RWPE2 (cell line): ENCODE results near the gene PSTPIP1.
A peak's percentile ranks its signal among the peaks of the same experiment; 100 is the strongest.

Experiments used
- ATAC-seq: fragments of 200-7000 bp; cut with Tn5 transposase; 3 replicates; pipeline ENCODE4 v1.9.1; 2021; ENCODE audit warnings: low read depth
- DNase-seq: peaks from one replicate; pipeline ENCODE4 v3.0.0-alpha.2; 2020; ENCODE audit warnings: low spot score
- H3K27ac ChIP-seq: fragments of 450-650 bp; 2 replicates; pipeline ENCODE4 v1.5.1; 2017; ENCODE audit warnings: mild to moderate bottlenecking; ENCODE audit not compliant: poor library complexity, severe bottlenecking
- H3K27me3 ChIP-seq: fragments of 250-450 bp; sonication (Bioruptor Pico); 2 replicates; pipeline ENCODE4 v1.5.1; 2021; ENCODE audit warnings: mild to moderate bottlenecking, moderate library complexity; ENCODE audit not compliant: insufficient read depth, poor library complexity, severe bottlenecking
- H3K36me3 ChIP-seq: fragments of 250-450 bp; sonication (Bioruptor Pico); 2 replicates; pipeline ENCODE4 v1.5.1; 2020; ENCODE audit warnings: low read depth, mild to moderate bottlenecking, moderate library complexity
- H3K4me1 ChIP-seq: fragments of 250-450 bp; sonication (Bioruptor Pico); 2 replicates; pipeline ENCODE4 v1.5.1; 2021; ENCODE audit warnings: mild to moderate bottlenecking, moderate library complexity; ENCODE audit not compliant: insufficient read depth, poor library complexity, severe bottlenecking
- H3K4me3 ChIP-seq: fragments of 250-450 bp; sonication (Bioruptor Pico); 2 replicates; pipeline ENCODE4 v1.5.1; 2021; ENCODE audit warnings: mild to moderate bottlenecking, moderate library complexity; ENCODE audit not compliant: severe bottlenecking
- H3K9me3 ChIP-seq: fragments of 250-450 bp; sonication (Bioruptor Pico); 2 replicates; pipeline ENCODE4 v1.5.1; 2021; ENCODE audit warnings: mild to moderate bottlenecking, moderate library complexity; ENCODE audit not compliant: severe bottlenecking
- CTCF ChIP-seq: fragments of 450-650 bp; IDR thresholded peaks from one replicate; pipeline ENCODE4 v1.5.1; 2017; ENCODE audit warnings: mild to moderate bottlenecking, moderate library complexity; ENCODE audit not compliant: poor library complexity, severe bottlenecking

Gene PSTPIP1

DNA sequence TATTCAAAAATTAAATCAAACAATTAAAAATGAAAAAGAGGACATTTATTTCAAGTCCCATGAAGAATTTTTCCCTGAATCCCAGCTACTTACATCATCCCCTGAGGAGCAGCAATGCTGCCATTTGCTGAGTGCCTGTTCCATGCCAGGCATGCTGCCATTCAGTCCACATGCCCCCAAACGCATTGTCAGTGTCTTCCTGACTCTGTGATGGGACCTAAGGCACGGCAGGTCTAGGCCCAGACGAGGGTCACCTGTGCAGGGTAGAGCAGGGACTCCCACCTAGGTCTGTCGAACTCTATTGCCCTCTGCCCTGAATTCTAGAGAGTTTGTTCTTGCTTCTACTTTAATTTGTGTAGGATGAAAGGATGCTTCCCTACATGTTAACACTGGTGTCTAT is 7.0 kb downstream of the PSTPIP1 start:
- ATAC-seq, result no peak
- Histone ChIP-seq H3K27ac (no peak overlapping the region), H3K9me3 (peaks cover 2% of the 10 kb centered on the region), H3K27me3 (no peaks in the 10 kb centered on the region), H3K36me3 (no peaks in the 10 kb centered on the region), H3K4me3 (no peak overlapping the region), H3K4me1 (no peaks in the 10 kb centered on the region)
- no peak for TF ChIP-seq CTCF
- DNase-seq, result peak; percentile 30

DNA sequence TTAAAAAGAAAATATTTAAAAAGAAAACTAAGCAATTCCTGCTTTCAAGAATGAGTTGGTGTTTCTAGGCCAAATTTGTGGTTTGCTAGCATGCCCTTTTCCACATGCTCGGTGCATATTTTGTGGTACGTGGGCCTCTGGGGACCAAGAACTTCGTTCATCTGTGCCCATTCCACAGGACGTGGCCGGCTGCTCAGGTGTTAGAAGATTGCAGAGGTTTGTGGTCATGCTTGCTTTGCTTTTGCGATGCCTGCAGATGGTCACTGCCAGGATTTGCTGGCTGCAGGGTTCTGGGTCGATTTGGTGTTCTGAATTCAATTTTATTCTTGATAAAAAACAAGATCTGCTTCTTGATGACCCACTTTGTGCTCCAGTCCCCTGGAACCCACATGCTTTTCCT is 7.5 kb downstream of the PSTPIP1 start:
- Histone ChIP-seq H3K4me1 (no peaks in the 10 kb centered on the region), H3K36me3 (no peaks in the 10 kb centered on the region), H3K27me3 (no peaks in the 10 kb centered on the region), H3K27ac (no peak overlapping the region), H3K4me3 (no peak overlapping the region), H3K9me3 (peaks cover 2% of the 10 kb centered on the region)
- ATAC-seq, result no peak
- DNase-seq, result peak; percentile 28
- TF ChIP-seq CTCF, result no peak

DNA sequence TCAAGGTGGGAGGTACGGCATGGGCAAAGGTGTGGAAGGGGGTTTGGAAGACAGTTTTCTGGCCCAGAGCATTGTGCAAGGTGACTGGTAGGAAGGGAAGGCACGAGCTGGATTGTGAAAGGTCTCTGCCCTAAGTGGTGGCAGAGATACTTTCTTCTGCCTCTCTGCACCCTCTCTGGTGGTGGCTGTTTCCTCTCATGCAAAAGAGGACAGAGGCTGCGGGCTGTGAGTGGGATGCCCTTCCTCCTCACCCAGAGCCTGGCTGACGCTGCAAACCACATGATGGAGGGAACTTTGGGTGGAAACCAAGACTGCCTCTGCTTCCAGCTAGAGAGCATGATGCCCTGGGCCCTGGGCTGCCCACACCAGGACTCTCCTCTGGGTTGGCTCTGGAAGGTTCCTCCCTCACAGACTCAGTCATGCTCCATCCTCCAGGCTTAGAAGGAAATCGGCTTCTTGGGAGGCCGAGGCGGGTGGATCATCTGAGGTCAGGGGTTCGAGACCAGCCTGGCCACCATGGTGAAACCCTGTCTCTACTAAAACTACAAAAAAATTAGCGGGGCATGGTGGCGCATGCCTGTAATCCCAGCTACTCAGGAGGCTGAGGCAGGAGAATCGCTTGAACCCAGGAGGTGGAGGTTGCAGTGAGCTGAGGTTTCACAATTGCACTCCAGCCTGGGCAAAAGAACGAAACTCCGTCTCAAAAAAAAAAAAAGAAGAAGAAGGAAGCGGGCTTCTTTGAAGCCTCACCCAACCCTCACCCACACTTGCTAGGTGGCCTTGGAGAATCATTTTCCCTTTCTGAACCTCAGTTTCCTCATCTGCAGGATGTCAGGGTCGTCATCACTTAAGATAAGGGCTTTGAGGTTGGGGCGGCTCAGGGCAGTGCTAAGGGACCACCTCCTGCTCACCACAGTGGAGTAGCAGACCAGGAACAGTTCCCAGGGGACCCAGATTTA is 8.3 kb downstream of the PSTPIP1 start:
- Histone ChIP-seq H3K4me1 (no peaks in the 10 kb centered on the region), H3K27ac (no peak overlapping the region), H3K36me3 (no peaks in the 10 kb centered on the region), H3K9me3 (peaks cover 2% of the 10 kb centered on the region), H3K4me3 (no peak overlapping the region), H3K27me3 (no peaks in the 10 kb centered on the region)
- DNase-seq (no peak), ATAC-seq (no peak)
- TF ChIP-seq CTCF, result no peak

GRCh38 chr15:77004189-77004588 is 9.3 kb downstream of the PSTPIP1 start:
- DNase-seq (no peak), ATAC-seq (no peak)
- no peak for TF ChIP-seq CTCF
- no peaks in the 10 kb centered on the region for H3K4me1 ChIP-seq
- H3K27me3 ChIP-seq, result no peaks in the 10 kb centered on the region
- H3K36me3 ChIP-seq, result no peaks in the 10 kb centered on the region
- H3K27ac ChIP-seq, result no peak overlapping the region
- H3K9me3 ChIP-seq, result peaks cover 2% of the 10 kb centered on the region
- no peak overlapping the region for H3K4me3 ChIP-seq

DNA sequence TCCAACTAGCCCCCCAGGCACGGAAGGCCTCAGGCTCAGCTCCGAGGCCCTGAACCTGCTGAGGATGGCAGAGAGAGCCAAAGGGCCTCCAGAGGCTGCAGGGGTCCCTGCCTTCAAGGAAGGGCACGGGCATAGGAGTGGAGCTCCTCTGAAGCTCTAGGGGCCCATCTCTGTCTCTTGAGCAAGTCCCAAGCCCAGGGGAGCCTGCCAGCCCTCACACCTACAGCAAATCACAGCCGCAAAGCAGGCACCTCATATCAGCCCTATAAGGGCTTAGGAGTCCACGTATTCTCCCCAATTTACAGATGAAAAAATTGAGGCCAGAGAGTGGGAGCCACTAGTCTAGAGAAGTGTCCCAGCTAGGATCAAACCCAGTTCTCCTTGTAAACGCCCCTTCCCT is 14.2 kb downstream of the PSTPIP1 start:
- Histone ChIP-seq H3K9me3 (peaks cover 2% of the 10 kb centered on the region), H3K27me3 (no peaks in the 10 kb centered on the region), H3K27ac (no peak overlapping the region), H3K4me3 (no peak overlapping the region), H3K36me3 (no peaks in the 10 kb centered on the region), H3K4me1 (peaks cover 3% of the 10 kb centered on the region)
- DNase-seq, result no peak
- TF ChIP-seq CTCF, result no peak
- no peak for ATAC-seq
